Choroid plexus epithelial cell (primary cell): ENCODE results near the gene NKAIN2.

Experiments used
- DNase-seq: peaks from one replicate; pipeline ENCODE4 v3.0.0-alpha.2; 2010; ENCODE audit warnings: low read depth
- H3K4me3 ChIP-seq: 2 replicates; pipeline ENCODE4 v1.5.1; 2011; ENCODE audit warnings: low read depth, mild to moderate bottlenecking, control low read depth, low read length, moderate library complexity
- TF ChIP-seq, protein P1 (sequence below): conservative IDR thresholded peaks from 2 replicates; pipeline ENCODE4 v1.5.1; 2011; ENCODE audit warnings: low read depth, mild to moderate bottlenecking, control low read depth, inconsistent platforms, low read length, moderate library complexity

The NKAIN2 gene

DNA sequence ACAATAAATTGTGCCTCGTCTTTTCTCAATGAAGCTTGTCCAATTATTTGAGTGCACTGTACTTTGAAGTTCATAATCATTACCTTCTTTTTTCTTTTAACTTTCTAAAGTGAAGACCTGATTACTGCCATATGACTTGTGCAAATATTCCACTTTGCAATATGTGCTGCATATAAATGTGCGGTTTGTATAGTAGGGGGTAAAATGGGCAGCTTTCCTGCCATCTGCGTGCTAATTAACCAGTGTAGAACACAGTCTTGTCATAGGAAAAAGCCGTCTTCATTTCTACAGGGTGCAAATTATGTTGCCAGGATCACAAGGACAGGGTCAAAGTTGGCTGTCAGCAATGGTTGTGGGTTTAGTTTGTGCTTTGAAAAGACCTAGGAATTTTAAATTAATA is 397.0 kb downstream of the NKAIN2 start:
- H3K4me3 ChIP-seq: no peak overlapping the region
- DNase-seq: no peak
- TF ChIP-seq, protein P1, sequence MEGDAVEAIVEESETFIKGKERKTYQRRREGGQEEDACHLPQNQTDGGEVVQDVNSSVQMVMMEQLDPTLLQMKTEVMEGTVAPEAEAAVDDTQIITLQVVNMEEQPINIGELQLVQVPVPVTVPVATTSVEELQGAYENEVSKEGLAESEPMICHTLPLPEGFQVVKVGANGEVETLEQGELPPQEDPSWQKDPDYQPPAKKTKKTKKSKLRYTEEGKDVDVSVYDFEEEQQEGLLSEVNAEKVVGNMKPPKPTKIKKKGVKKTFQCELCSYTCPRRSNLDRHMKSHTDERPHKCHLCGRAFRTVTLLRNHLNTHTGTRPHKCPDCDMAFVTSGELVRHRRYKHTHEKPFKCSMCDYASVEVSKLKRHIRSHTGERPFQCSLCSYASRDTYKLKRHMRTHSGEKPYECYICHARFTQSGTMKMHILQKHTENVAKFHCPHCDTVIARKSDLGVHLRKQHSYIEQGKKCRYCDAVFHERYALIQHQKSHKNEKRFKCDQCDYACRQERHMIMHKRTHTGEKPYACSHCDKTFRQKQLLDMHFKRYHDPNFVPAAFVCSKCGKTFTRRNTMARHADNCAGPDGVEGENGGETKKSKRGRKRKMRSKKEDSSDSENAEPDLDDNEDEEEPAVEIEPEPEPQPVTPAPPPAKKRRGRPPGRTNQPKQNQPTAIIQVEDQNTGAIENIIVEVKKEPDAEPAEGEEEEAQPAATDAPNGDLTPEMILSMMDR: no peak

DNA sequence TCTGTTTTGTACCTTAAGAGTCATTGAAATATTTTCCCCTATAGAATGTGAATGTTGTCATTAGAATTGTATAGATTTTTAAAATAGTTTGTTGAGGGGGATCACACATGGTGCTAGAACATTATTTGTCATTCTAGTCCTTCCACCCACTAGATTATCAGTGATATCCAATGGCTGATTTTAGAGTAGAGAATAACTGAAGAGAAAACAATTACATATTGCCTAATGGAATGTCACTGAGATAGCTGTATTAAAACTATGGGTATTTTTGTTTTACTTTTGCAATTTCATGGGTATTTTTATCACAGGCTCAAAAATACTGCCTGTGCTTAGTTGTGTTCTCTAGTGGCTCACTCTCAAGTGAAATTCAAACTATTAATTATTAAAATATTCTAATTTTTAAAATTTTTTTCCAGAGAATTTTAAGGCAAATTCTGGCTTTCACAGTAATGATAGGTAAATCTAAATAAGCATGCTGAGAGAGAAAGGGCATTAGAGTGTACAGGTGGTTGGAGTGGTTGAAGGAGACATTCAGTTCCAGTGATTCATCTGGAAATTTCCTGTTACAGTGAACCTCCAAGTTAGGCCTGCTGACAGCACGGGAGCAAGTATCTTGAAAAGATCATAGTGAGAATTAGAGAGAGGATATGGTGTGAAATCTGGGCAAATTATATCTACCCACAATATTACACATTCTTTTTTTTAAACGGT is 399.6 kb downstream of the NKAIN2 start:
- TF ChIP-seq, protein P1: no peak
- H3K4me3 ChIP-seq: no peak overlapping the region
- DNase-seq: peak; percentile 92

DNA sequence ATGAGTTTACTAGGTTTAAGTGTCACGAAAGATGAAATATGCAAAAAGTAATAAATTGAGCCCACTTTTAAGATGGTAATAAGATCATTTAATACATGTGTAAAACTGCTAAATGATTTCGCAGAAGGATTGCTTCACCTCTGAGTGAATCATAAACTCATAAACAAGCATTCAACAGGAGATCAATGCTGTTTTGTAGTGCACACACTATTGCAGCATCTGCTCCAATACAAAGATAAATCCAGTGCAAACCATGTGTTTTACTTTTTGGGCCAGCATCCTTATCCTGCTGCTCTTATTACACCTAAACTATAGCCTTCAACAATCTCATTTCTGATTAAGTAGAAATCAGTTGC is 400.1 kb downstream of the NKAIN2 start:
- peak; percentile 84 for DNase-seq
- H3K4me3 ChIP-seq: no peak overlapping the region
- TF ChIP-seq, protein P1: no peak

DNA sequence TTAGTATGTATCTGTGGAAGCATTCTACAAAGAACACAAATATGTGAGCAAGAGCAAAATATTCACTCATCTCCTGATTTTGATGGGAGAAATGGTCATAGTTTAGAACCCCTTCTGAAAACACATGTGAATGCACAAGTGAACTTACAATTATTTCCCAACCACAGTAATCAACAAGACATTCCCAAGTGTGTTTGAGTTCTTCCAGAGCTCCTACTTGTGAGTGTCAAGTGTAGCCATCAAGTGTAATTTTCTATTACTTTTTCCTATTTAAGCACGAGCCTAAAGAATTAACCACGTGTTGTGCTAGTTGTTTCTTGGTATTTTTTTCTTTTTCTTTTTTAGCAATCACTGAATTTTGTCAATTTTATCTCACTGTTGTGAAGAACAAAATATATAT is 402.3 kb downstream of the NKAIN2 start:
- DNase-seq: no peak
- H3K4me3 ChIP-seq: no peak overlapping the region
- TF ChIP-seq, protein P1: no peak

DNA sequence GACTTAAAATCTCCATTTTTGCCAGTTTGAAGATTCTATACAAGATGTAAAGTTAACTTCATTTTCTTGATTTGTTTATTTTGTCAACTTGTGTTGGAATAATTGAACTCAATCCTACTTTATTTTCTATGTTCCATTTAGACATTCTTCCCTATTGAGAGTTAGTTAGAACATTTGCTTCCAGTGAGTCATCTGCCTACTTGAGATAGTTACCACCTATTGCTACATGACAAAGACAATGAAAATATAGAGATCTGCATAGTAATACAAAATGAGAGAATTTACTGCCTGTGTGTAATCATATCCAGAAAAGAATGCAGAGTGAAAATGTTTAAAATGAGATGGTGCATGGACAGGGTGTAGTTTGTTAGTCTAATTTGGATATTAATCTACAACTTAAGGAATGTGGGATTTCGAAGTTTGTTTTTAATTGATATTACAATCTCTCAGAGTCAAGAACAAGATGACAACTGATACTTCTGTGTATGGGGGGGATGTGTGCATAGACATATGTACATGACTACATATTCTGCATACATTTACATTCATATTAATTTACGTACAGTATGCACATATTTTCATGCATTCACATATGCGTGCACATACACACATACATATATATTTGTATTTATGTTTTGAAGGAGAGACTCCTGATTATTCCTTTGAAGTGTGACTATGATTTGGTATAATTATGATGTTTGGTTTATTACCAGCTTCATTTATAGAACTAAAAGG is 420.1 kb downstream of the NKAIN2 start:
- no peak overlapping the region for H3K4me3 ChIP-seq
- DNase-seq: peak; percentile 91
- TF ChIP-seq, protein P1: no peak

DNA sequence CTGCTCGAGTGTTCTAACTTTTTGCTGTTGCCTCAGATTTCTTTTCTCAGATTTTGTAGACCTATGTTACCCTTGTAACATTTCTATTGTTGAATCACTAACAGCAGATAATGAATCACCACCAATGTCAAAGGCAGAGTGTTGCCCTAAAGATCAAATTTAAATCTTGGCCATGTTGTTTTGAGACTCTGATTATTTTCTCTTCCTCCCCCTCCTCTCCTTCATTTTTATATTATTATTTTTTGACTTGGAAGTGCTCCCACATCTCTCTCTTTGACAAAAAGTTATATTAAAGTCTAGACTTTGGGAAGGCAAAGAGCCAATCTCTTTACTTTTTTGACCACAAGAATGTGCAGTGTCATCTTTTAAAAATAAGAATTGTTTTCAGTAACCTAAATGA is 422.7 kb downstream of the NKAIN2 start:
- DNase-seq: peak; percentile 87
- TF ChIP-seq, protein P1: no peak
- H3K4me3 ChIP-seq: no peak overlapping the region

DNA sequence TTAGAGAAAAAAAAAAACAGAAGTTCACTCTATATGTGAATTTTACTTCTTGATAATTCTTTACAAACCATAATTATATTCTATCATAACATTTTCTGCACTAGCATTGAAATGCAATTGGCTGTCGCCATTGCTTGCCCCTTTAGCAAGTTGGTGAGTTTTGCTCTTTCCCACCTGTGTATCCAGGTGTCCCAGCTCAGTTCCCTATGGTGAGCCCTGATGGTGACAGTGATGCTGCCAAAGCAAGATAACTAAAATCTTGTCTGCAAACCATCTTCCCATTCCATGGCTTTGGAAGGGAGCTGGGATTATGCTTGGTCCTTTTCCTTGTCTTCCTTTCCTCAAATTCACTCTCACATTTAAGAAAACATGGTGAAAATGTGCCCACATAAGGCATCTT is 429.6 kb downstream of the NKAIN2 start:
- TF ChIP-seq, protein P1: no peak
- DNase-seq: no peak

More for the DNA sequence above, 429.6 kb downstream of the NKAIN2 start:
- H3K4me3 ChIP-seq: no peak overlapping the region
